Endothelial cell of umbilical vein (primary cell): ENCODE data around the gene ANO9.

ENCODE experiments used
- EZH2 ChIP-seq: IDR thresholded peaks from 2 replicates; pipeline ENCODE4 v1.6.1; 2012; ENCODE audit warnings: borderline replicate concordance, low read depth, mild to moderate bottlenecking, moderate library complexity, low read length, inconsistent platforms; ENCODE audit not compliant: severe bottlenecking
- POLR2A ChIP-seq: IDR thresholded peaks from 2 replicates; pipeline ENCODE4 v1.6.1; 2012; ENCODE audit warnings: low read depth, mild to moderate bottlenecking, control low read depth, low read length
- POLR2AphosphoS5 ChIP-seq: IDR thresholded peaks from 2 replicates; pipeline ENCODE4 v1.6.1; 2012; ENCODE audit warnings: low read depth, mild to moderate bottlenecking, control low read depth, low read length, moderate library complexity; ENCODE audit not compliant: insufficient read depth
- TF ChIP-seq, protein P1 (sequence below), 2 donors: IDR thresholded peaks; 1 replicate in 1 of 2; 2 replicates in 1 of 2; pipeline ENCODE4 v1.5.1; 2011; ENCODE audit warnings: low read length in 2 of 2, mild to moderate bottlenecking in 2 of 2, moderate library complexity in 2 of 2, control low read depth in 1 of 2, inconsistent platforms in 1 of 2, low read depth in 1 of 2; ENCODE audit not compliant: insufficient read depth in 1 of 2; ENCODE audit errors: extremely low read depth in 1 of 2
- TF ChIP-seq, protein P2 (sequence below): IDR thresholded peaks from 2 replicates; pipeline ENCODE4 v1.6.1; 2011; ENCODE audit not compliant: insufficient read depth, insufficient read length

DNA sequence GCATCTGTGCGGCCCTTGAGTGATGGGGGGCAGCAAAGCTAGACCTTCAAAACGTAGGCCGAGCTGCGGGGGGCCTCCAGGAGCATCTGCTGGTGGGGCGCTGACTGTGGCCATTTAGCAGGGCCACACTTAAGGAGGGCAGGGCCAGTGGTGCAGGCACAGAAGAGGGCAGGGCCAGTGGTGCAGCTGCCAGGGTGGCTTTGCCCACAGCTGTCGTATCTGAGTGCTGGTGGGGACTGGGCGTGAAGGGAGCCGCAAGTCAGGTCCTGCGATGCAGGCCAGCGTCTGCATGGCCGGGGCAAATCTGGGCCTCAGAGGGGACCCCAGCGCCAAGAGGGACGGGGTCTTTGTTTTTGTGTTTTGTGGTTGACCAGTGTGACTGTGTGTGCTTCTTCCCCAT, 37.5 kb upstream of the ANO9 start:
- TF ChIP-seq, protein P1, sequence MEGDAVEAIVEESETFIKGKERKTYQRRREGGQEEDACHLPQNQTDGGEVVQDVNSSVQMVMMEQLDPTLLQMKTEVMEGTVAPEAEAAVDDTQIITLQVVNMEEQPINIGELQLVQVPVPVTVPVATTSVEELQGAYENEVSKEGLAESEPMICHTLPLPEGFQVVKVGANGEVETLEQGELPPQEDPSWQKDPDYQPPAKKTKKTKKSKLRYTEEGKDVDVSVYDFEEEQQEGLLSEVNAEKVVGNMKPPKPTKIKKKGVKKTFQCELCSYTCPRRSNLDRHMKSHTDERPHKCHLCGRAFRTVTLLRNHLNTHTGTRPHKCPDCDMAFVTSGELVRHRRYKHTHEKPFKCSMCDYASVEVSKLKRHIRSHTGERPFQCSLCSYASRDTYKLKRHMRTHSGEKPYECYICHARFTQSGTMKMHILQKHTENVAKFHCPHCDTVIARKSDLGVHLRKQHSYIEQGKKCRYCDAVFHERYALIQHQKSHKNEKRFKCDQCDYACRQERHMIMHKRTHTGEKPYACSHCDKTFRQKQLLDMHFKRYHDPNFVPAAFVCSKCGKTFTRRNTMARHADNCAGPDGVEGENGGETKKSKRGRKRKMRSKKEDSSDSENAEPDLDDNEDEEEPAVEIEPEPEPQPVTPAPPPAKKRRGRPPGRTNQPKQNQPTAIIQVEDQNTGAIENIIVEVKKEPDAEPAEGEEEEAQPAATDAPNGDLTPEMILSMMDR (IDR thresholded peaks at IDR 0.05; ENCODE audit: extremely low read depth in 1 of 2, insufficient read depth in 1 of 2, low read depth in 1 of 2, low read length in 2 of 2) = no peak
- no peak for TF ChIP-seq POLR2A
- TF ChIP-seq, protein P2, sequence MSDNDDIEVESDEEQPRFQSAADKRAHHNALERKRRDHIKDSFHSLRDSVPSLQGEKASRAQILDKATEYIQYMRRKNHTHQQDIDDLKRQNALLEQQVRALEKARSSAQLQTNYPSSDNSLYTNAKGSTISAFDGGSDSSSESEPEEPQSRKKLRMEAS = no peak
- TF ChIP-seq POLR2AphosphoS5 = no peak
- no peak for TF ChIP-seq EZH2
